Right lobe of liver (tissue), 6 donors: Measurements from ENCODE around the gene SREBF2. TPM values are rescaled to one million over a fixed set of nuclear protein-coding genes. Genes with fewer than 3 reads are reported as not detected.

ENCODE experiments used
- ATAC-seq, 4 donors: fragments of 200-7000 bp; cut with Tn5 transposase; one replicate each; pipeline ENCODE4 v1.9.1; 2020; ENCODE audit warnings: mild to moderate bottlenecking in 4 of 4, moderate library complexity in 4 of 4
- DNase-seq, 3 donors: peaks; one replicate each; pipeline ENCODE4 v3.0.0-alpha.2; 2020
- H3K27ac ChIP-seq, 3 donors: fragments of 200-600 bp; one replicate each; pipeline ENCODE4 v1.8.0; 2022
- H3K27me3 ChIP-seq, 2 donors: fragments of 200-600 bp; one replicate each; pipeline ENCODE4 v1.8.0; 2022
- H3K36me3 ChIP-seq, 4 donors: fragments of 200-600 bp; sonication (generic) in 1 of 4; one replicate each; pipeline versions ENCODE4 v1.5.1 to v1.8.0; 2017 to 2022; ENCODE audit warnings: control low read depth in 1 of 4
- H3K4me1 ChIP-seq, 4 donors: fragments of 200-600 bp; sonication (generic) in 1 of 4; one replicate each; pipeline versions ENCODE4 v1.5.1 to v1.8.0; 2017 to 2022; ENCODE audit warnings: control low read depth in 1 of 4
- H3K4me3 ChIP-seq, 3 donors: fragments of 200-600 bp; one replicate each; pipeline ENCODE4 v1.8.0; 2022
- H3K9me3 ChIP-seq, 4 donors: fragments of 200-600 bp; sonication (generic) in 1 of 4; one replicate each; pipeline versions ENCODE4 v1.5.1 to v1.8.0; 2017 to 2022; ENCODE audit warnings: control low read depth in 1 of 4
- CTCF ChIP-seq, 4 donors: fragments of 200-600 bp in 3 of 4; fragments of 450-650 bp in 1 of 4; IDR thresholded peaks; one replicate each; pipeline versions ENCODE4 v1.5.1 to v1.8.0; 2016 to 2022; ENCODE audit warnings: antibody characterized with exemption in 4 of 4, mild to moderate bottlenecking in 2 of 4
- POLR2A ChIP-seq: fragments of 450-650 bp; IDR thresholded peaks from one replicate; pipeline ENCODE4 v1.6.1; 2017; ENCODE audit warnings: antibody characterized with exemption, mild to moderate bottlenecking
- WGBS: methylation state at CpG from one replicate; pipeline ENCODE4 v1.1.6; 2018; ENCODE audit warnings: low coverage, low lambda C conversion rate; ENCODE audit not compliant: insufficient coverage; ENCODE audit errors: missing lambda C conversion rate; 5-methylcytosine and 5-hydroxymethylcytosine counted together
- intact Hi-C, 2 donors: fragments of 100-400 bp; cut with DNase I; formaldehyde crosslinking; loops; one replicate each; pipeline versions ENCODE4 v1.11.2 to v1.14.1; 2022
- total RNA-seq, 6 experiments: library from RNA; depleted of rRNA in 2 of 6; stranded (reverse); fragments of >200 nt in 2 of 6; fragmentation: NEBNext Ultra II Directional in 3 of 6; extraction: Animal tissue kit (Norgen Biotek cat#: 25700) in 3 of 6; gene quantifications; one replicate each; pipeline versions ENCODE4 v1.1.0 to v1.2.4, GENCODE V29; 2016 to 2023
- donor health status: DM: no; HTN: yes; CAD: no.
- donor health status: DM: no; HTN: no; CAD: no.
- donor health status: DM: no; HTN: no; CAD: no.
- donor health status: DM: no; HTN: yes; CAD: no.
- donor health status: DM: no; HTN: yes; CAD: no.

The SREBF2 gene
- total RNA-seq, 6 experiments from 2014 or later = 26.7 to 63.4 (median 37.2) TPM

GRCh38 chr22:41913040-41913719 is 80.3 kb downstream of the SREBF2 start:
- ATAC-seq = no peak
- peaks cover 7 to 50% of the 10 kb centered on the region in 2 donors for H3K27me3 ChIP-seq
- H3K27ac ChIP-seq = no peak overlapping the region
- DNase-seq = no peak
- H3K36me3 ChIP-seq = no peaks in the 10 kb centered on the region
- H3K9me3 ChIP-seq = no peaks in the 10 kb centered on the region
- H3K4me3 ChIP-seq = no peak overlapping the region
- peaks cover 0 to 19% (median 0%) of the 10 kb centered on the region in 4 donors for H3K4me1 ChIP-seq
- intact Hi-C loops = no loop called here
- TF ChIP-seq POLR2A = no peak
- no peak for TF ChIP-seq CTCF (IDR thresholded peaks at IDR 0.05)
- WGBS = no CpG with 5 or more reads among the region's 11 CpGs

- no peak for TF ChIP-seq POLR2A
- TF ChIP-seq CTCF (IDR thresholded peaks at IDR 0.05) = no peak
- no peak overlapping the region for H3K27ac ChIP-seq
- no peaks in the 10 kb centered on the region for H3K36me3 ChIP-seq
- intact Hi-C loops = no loop called here
- DNase-seq (no peak), ATAC-seq (no peak)
- H3K27me3 ChIP-seq = peaks cover 7 to 50% of the 10 kb centered on the region in 2 donors
- H3K4me1 ChIP-seq = peaks cover 0 to 19% (median 0%) of the 10 kb centered on the region in 4 donors
- H3K9me3 ChIP-seq = no peaks in the 10 kb centered on the region
- no peak overlapping the region for H3K4me3 ChIP-seq
- WGBS = 9% methylated on average over 18 of the region's 79 CpGs
These were observed 81.1 kb downstream of the SREBF2 start for GRCh38 chr22:41913842-41914534.

GRCh38 chr22:41914611-41915034 is 81.7 kb downstream of the SREBF2 start:
- Histone ChIP-seq H3K4me1 (peaks cover 0 to 21% (median 0%) of the 10 kb centered on the region in 4 donors), H3K4me3 (peak overlapping the region in 1 of 3 donors; percentile 33), H3K27ac (no peak overlapping the region), H3K9me3 (no peaks in the 10 kb centered on the region), H3K27me3 (peaks cover 7 to 47% of the 10 kb centered on the region in 2 donors), H3K36me3 (no peaks in the 10 kb centered on the region)
- WGBS = 0% methylated on average over 4 of the region's 67 CpGs
- intact Hi-C loops = no loop called here
- TF ChIP-seq POLR2A (no peak), CTCF (IDR thresholded peaks at IDR 0.05) (no peak)
- ATAC-seq (no peak), DNase-seq (no peak)

GRCh38 chr22:41915035-41915785 is 82.3 kb downstream of the SREBF2 start, which contains the start of gene SHISA8:
Gene SHISA8, minus strand, starts transcription at chr22:41915074. Its CDS starts 407 bp downstream, at chr22:41914667.
- intact Hi-C loops = no loop called here
- peak; percentile 64 to 71 (median 68) for ATAC-seq
- Histone ChIP-seq H3K27ac (no peak within 1 kb of the TSS), H3K27me3 (peaks cover 7 to 41% of the 10 kb centered on the region in 2 donors), H3K4me3 (peak within 1 kb of the TSS in 1 of 3 donors; percentile 33), H3K36me3 (no peaks in the 10 kb centered on the region), H3K9me3 (no peaks in the 10 kb centered on the region), H3K4me1 (peaks cover 0 to 18% (median 0%) of the 10 kb centered on the region in 4 donors)
- DNase-seq = peak in 1 of 3 donors; percentile 56
- no peak for TF ChIP-seq POLR2A
- no peak for TF ChIP-seq CTCF (IDR thresholded peaks at IDR 0.05)
- WGBS = 2% methylated on average over 20 of the region's 63 CpGs
